ENCODE data around the gene DOCK10. TPM values are rescaled to one million over a fixed set of nuclear protein-coding genes. Genes with fewer than 3 reads are reported as not detected.

Gene DOCK10
- total RNA-seq, 2 donors from 2014 or later = 185 to 233 TPM

- DNase-seq (no peak), ATAC-seq (no peak)
- Mint-ChIP-seq H3K27me3 (no peaks in the 10 kb centered on the region), H3K4me3 (peak overlapping the region; percentile 12), H3K27ac (peak overlapping the region; percentile 62), H3K36me3 (ENCODE audit: low read depth) (peaks cover 12% of the 10 kb centered on the region), H3K4me1 (peaks cover 32% of the 10 kb centered on the region)
- no peaks in the 10 kb centered on the region for H3K9me3 ChIP-seq (ENCODE audit: control insufficient read depth, low read length, poor library complexity, severe bottlenecking)
Observed at GRCh38 chr2:224881846-224882245, 160.4 kb downstream of the DOCK10 start.

GRCh38 chr2:224876522-224876921 lies 165.7 kb downstream of the DOCK10 start:
- Mint-ChIP-seq H3K36me3 (ENCODE audit: low read depth) (peaks cover 21% of the 10 kb centered on the region), H3K4me1 (peaks cover 12% of the 10 kb centered on the region), H3K27ac (peak overlapping the region; percentile 72), H3K27me3 (no peaks in the 10 kb centered on the region), H3K4me3 (no peak overlapping the region)
- ATAC-seq = no peak
- H3K9me3 ChIP-seq (ENCODE audit: control insufficient read depth, low read length, poor library complexity, severe bottlenecking) = no peaks in the 10 kb centered on the region
- no peak for DNase-seq

- ATAC-seq (no peak), DNase-seq (no peak)
- H3K36me3 Mint-ChIP-seq (ENCODE audit: low read depth) = peaks cover 26% of the 10 kb centered on the region
- H3K9me3 ChIP-seq (ENCODE audit: control insufficient read depth, low read length, poor library complexity, severe bottlenecking) = no peaks in the 10 kb centered on the region
- H3K4me3 Mint-ChIP-seq = no peak overlapping the region
- peaks cover 7% of the 10 kb centered on the region for H3K4me1 Mint-ChIP-seq
- H3K27ac Mint-ChIP-seq = peak overlapping the region; percentile 72
- H3K27me3 Mint-ChIP-seq = no peaks in the 10 kb centered on the region
Observed at GRCh38 chr2:224875841-224876240, 166.4 kb downstream of the DOCK10 start.

GRCh38 chr2:224875153-224875552 lies 167.1 kb downstream of the DOCK10 start:
- Mint-ChIP-seq H3K27ac (peak overlapping the region; percentile 72), H3K36me3 (ENCODE audit: low read depth) (peaks cover 30% of the 10 kb centered on the region)

GRCh38 chr2:224871813-224872212 lies 170.5 kb downstream of the DOCK10 start:
- ATAC-seq (no peak), DNase-seq (no peak)
- peak overlapping the region; percentile 64 for H3K27ac Mint-ChIP-seq
- H3K4me3 Mint-ChIP-seq = no peak overlapping the region
- H3K9me3 ChIP-seq (ENCODE audit: control insufficient read depth, low read length, poor library complexity, severe bottlenecking) = no peaks in the 10 kb centered on the region
- peaks cover 3% of the 10 kb centered on the region for H3K4me1 Mint-ChIP-seq
- H3K36me3 Mint-ChIP-seq (ENCODE audit: low read depth) = peaks cover 25% of the 10 kb centered on the region
- no peaks in the 10 kb centered on the region for H3K27me3 Mint-ChIP-seq

More at GRCh38 chr2:224875153-224875552, 167.1 kb downstream of the DOCK10 start:
- no peak overlapping the region for H3K4me3 Mint-ChIP-seq
- DNase-seq (no peak), ATAC-seq (no peak)
- H3K27me3 Mint-ChIP-seq = no peaks in the 10 kb centered on the region
- H3K4me1 Mint-ChIP-seq = peaks cover 7% of the 10 kb centered on the region
- no peaks in the 10 kb centered on the region for H3K9me3 ChIP-seq (ENCODE audit: control insufficient read depth, low read length, poor library complexity, severe bottlenecking)

- no peak for DNase-seq
- H3K27me3 Mint-ChIP-seq = no peaks in the 10 kb centered on the region
- peaks cover 5% of the 10 kb centered on the region for H3K4me1 Mint-ChIP-seq
- H3K27ac Mint-ChIP-seq = no peak overlapping the region
- H3K4me3 Mint-ChIP-seq = no peak overlapping the region
- H3K36me3 Mint-ChIP-seq (ENCODE audit: low read depth) = peaks cover 24% of the 10 kb centered on the region
- no peaks in the 10 kb centered on the region for H3K9me3 ChIP-seq (ENCODE audit: control insufficient read depth, low read length, poor library complexity, severe bottlenecking)
- ATAC-seq = no peak
Observed at GRCh38 chr2:224870341-224870740, 171.9 kb downstream of the DOCK10 start.

- peaks cover 5% of the 10 kb centered on the region for H3K4me1 Mint-ChIP-seq
- no peaks in the 10 kb centered on the region for H3K27me3 Mint-ChIP-seq
- ATAC-seq (no peak), DNase-seq (no peak)
- H3K27ac Mint-ChIP-seq = no peak overlapping the region
- peaks cover 24% of the 10 kb centered on the region for H3K36me3 Mint-ChIP-seq (ENCODE audit: low read depth)
- H3K9me3 ChIP-seq (ENCODE audit: control insufficient read depth, low read length, poor library complexity, severe bottlenecking) = no peaks in the 10 kb centered on the region
- H3K4me3 Mint-ChIP-seq = no peak overlapping the region
Observed at GRCh38 chr2:224869601-224870233, 172.6 kb downstream of the DOCK10 start.

- no peak for ATAC-seq
- no peak overlapping the region for H3K27ac Mint-ChIP-seq
- no peak for DNase-seq
- H3K36me3 Mint-ChIP-seq (ENCODE audit: low read depth) = peaks cover 12% of the 10 kb centered on the region
- H3K9me3 ChIP-seq (ENCODE audit: control insufficient read depth, low read length, poor library complexity, severe bottlenecking) = no peaks in the 10 kb centered on the region
- no peak overlapping the region for H3K4me3 Mint-ChIP-seq
- H3K4me1 Mint-ChIP-seq = peaks cover 5% of the 10 kb centered on the region
- H3K27me3 Mint-ChIP-seq = no peaks in the 10 kb centered on the region
Observed at GRCh38 chr2:224865016-224865415, 177.3 kb downstream of the DOCK10 start.

- Mint-ChIP-seq H3K36me3 (ENCODE audit: low read depth) (peaks cover 7% of the 10 kb centered on the region), H3K4me1 (peaks cover 9% of the 10 kb centered on the region), H3K4me3 (no peak overlapping the region), H3K27ac (no peak overlapping the region), H3K27me3 (no peaks in the 10 kb centered on the region)
- no peak for ATAC-seq
- no peak for DNase-seq
- H3K9me3 ChIP-seq (ENCODE audit: control insufficient read depth, low read length, poor library complexity, severe bottlenecking) = no peaks in the 10 kb centered on the region
Observed at GRCh38 chr2:224861266-224861665, 181.0 kb downstream of the DOCK10 start.

- DNase-seq (no peak), ATAC-seq (no peak)
- no peaks in the 10 kb centered on the region for H3K27me3 Mint-ChIP-seq
- no peaks in the 10 kb centered on the region for H3K9me3 ChIP-seq (ENCODE audit: control insufficient read depth, low read length, poor library complexity, severe bottlenecking)
- H3K36me3 Mint-ChIP-seq (ENCODE audit: low read depth) = peaks cover 4% of the 10 kb centered on the region
- H3K4me1 Mint-ChIP-seq = peaks cover 6% of the 10 kb centered on the region
- H3K4me3 Mint-ChIP-seq = no peak overlapping the region
- no peak overlapping the region for H3K27ac Mint-ChIP-seq
Observed at GRCh38 chr2:224860786-224861185, 181.5 kb downstream of the DOCK10 start.

GRCh38 chr2:224851811-224852210 lies 190.5 kb downstream of the DOCK10 start:
- Mint-ChIP-seq H3K27me3 (no peaks in the 10 kb centered on the region), H3K27ac (peak overlapping the region; percentile 54), H3K36me3 (ENCODE audit: low read depth) (peaks cover 10% of the 10 kb centered on the region), H3K4me1 (peaks cover 5% of the 10 kb centered on the region), H3K4me3 (no peak overlapping the region)
- DNase-seq (no peak), ATAC-seq (no peak)
- H3K9me3 ChIP-seq (ENCODE audit: control insufficient read depth, low read length, poor library complexity, severe bottlenecking) = no peaks in the 10 kb centered on the region

GRCh38 chr2:224850081-224850480 lies 192.2 kb downstream of the DOCK10 start:
- H3K4me3 Mint-ChIP-seq = no peak overlapping the region
- no peak for ATAC-seq
- peaks cover 7% of the 10 kb centered on the region for H3K36me3 Mint-ChIP-seq (ENCODE audit: low read depth)
- DNase-seq = no peak
- H3K4me1 Mint-ChIP-seq = peaks cover 5% of the 10 kb centered on the region
- peak overlapping the region; percentile 51 for H3K27ac Mint-ChIP-seq
- H3K27me3 Mint-ChIP-seq = no peaks in the 10 kb centered on the region
- H3K9me3 ChIP-seq (ENCODE audit: control insufficient read depth, low read length, poor library complexity, severe bottlenecking) = no peaks in the 10 kb centered on the region

GRCh38 chr2:224849264-224849663 lies 193.0 kb downstream of the DOCK10 start:
- Mint-ChIP-seq H3K4me3 (no peak overlapping the region), H3K27ac (no peak overlapping the region), H3K4me1 (peaks cover 5% of the 10 kb centered on the region), H3K27me3 (no peaks in the 10 kb centered on the region), H3K36me3 (ENCODE audit: low read depth) (peaks cover 7% of the 10 kb centered on the region)
- H3K9me3 ChIP-seq (ENCODE audit: control insufficient read depth, low read length, poor library complexity, severe bottlenecking) = no peaks in the 10 kb centered on the region
- DNase-seq (no peak), ATAC-seq (no peak)

Measured in T-helper 17 cell (primary cell).